ENCODE measurements around the gene ITGAD. TPM values are rescaled to one million over a fixed set of nuclear protein-coding genes. Genes with fewer than 3 reads are reported as not detected.

ITGAD gene
- total and polyA plus RNA-seq, 2 experiments from 2014 or later: not detected

DNA sequence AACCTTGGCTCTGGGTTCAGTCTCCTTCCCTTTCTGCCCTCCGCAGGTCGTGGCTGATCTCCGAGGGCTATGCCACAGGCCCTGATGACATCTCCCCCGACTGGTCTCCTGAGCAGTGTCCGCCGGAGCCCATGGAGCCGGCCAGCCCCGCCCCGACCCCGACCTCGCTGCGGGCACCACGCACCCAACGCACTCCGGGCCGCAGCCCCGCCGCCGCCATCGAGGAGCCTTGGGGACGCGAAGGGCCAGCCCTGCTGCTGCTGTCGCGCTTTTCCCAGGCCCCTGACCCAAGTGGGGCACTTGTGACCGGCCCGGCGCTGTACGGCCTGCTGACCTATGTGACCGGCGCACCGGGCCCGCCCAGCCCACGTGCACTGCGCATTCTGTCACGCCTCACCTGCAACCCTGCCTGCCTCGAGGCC lies 71.2 kb downstream of the ITGAD start:
- no peak for DNase-seq (ENCODE audit: low spot score)
- Histone ChIP-seq H3K36me3 (ENCODE audit: insufficient read depth) (no peaks in the 10 kb centered on the region; the same call in 1 of the 2 replicates), H2AFZ (no peak overlapping the region), H3K4me3 (no peak overlapping the region), H3K9me2 (ENCODE audit: insufficient read depth) (no peaks in the 10 kb centered on the region), H3K4me1 (ENCODE audit: insufficient read depth) (no peaks in the 10 kb centered on the region), H3K4me2 (no peak overlapping the region), H3K27me3 (ENCODE audit: insufficient read depth) (no peaks in the 10 kb centered on the region), H4K20me1 (replicated peaks; ENCODE audit: insufficient read depth) (no peaks in the 10 kb centered on the region; the same call in 1 of the 2 replicates), H3K79me2 (replicated peaks; ENCODE audit: insufficient read depth) (no peaks in the 10 kb centered on the region), H3K27ac (ENCODE audit: low read depth) (no peak overlapping the region), H3F3A (replicated peaks; ENCODE audit: low read depth) (peaks cover 4% of the 10 kb centered on the region; the same call in 1 of the 2 replicates)
- TF ChIP-seq ZNF114 (CRISPR knock-in tag; IDR thresholded peaks at IDR 0.05) (no peak), NANOG (IDR thresholded peaks at IDR 0.05; ENCODE audit: borderline replicate concordance) (no peak), POLR2AphosphoS5 (IDR thresholded peaks at IDR 0.05; ENCODE audit: low read depth) (no peak), STAT1 (IDR thresholded peaks at IDR 0.05; ENCODE audit: unreplicated experiment) (no peak), CREB1 (CRISPR knock-in tag; IDR thresholded peaks at IDR 0.05; ENCODE audit: low read depth) (no peak)
- TF ChIP-seq, protein P1, sequence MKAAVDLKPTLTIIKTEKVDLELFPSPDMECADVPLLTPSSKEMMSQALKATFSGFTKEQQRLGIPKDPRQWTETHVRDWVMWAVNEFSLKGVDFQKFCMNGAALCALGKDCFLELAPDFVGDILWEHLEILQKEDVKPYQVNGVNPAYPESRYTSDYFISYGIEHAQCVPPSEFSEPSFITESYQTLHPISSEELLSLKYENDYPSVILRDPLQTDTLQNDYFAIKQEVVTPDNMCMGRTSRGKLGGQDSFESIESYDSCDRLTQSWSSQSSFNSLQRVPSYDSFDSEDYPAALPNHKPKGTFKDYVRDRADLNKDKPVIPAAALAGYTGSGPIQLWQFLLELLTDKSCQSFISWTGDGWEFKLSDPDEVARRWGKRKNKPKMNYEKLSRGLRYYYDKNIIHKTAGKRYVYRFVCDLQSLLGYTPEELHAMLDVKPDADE (IDR thresholded peaks at IDR 0.05): no peak
- no peak overlapping the region for H3K27ac Mint-ChIP-seq
- peaks cover 29% of the 10 kb centered on the region for H3K36me3 Mint-ChIP-seq (ENCODE audit: low read depth)
- no peak overlapping the region for H3K4me3 Mint-ChIP-seq
- no peak for ATAC-seq
- H3K4me1 Mint-ChIP-seq: peaks cover 3% of the 10 kb centered on the region
- no peaks in the 10 kb centered on the region; the same call in 2 of the 3 replicates for H3K9me3 Mint-ChIP-seq
- peaks cover 2% of the 10 kb centered on the region for H3K27me3 Mint-ChIP-seq (ENCODE audit: insufficient read depth, low read depth, poor library complexity)

DNA sequence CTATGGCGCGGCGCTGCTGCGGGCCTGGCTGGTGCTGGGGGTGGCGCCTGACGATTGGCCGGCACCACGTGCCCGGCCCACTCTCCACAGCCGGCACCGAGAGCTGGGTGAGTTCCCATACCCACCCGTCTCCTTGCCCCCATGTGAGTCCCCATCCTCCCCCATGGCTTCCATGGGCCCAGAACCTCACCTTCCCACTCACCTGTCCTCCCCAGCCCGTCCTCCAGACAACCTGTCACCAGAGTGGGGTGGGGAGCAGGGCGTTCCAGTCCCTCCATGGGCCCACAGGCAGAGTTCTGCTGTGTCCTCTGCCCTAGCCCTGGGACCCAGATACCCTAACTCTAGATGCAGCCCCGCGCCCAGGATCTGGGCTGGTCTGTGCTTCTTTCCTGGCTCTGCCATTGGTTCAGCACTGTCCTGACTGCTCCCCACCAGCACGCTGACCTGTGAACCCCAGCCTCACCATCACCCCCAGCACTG lies 71.7 kb downstream of the ITGAD start:
- Mint-ChIP-seq H3K9me3 (no peaks in the 10 kb centered on the region; the same call in 2 of the 3 replicates), H3K27me3 (ENCODE audit: insufficient read depth, low read depth, poor library complexity) (peaks cover 2% of the 10 kb centered on the region), H3K27ac (no peak overlapping the region), H3K36me3 (ENCODE audit: low read depth) (peaks cover 29% of the 10 kb centered on the region), H3K4me1 (peaks cover 3% of the 10 kb centered on the region), H3K4me3 (no peak overlapping the region)
- Histone ChIP-seq H3K79me2 (replicated peaks; ENCODE audit: insufficient read depth) (no peaks in the 10 kb centered on the region), H2AFZ (no peak overlapping the region), H3K4me3 (no peak overlapping the region), H3K4me1 (ENCODE audit: insufficient read depth) (no peaks in the 10 kb centered on the region), H4K20me1 (replicated peaks; ENCODE audit: insufficient read depth) (no peaks in the 10 kb centered on the region; the same call in 1 of the 2 replicates), H3K4me2 (no peak overlapping the region), H3K36me3 (ENCODE audit: insufficient read depth) (no peaks in the 10 kb centered on the region; the same call in 1 of the 2 replicates), H3K27me3 (ENCODE audit: insufficient read depth) (no peaks in the 10 kb centered on the region), H3K27ac (ENCODE audit: low read depth) (no peak overlapping the region), H3K9me2 (ENCODE audit: insufficient read depth) (no peaks in the 10 kb centered on the region), H3F3A (replicated peaks; ENCODE audit: low read depth) (peaks cover 4% of the 10 kb centered on the region; the same call in 1 of the 2 replicates)
- ATAC-seq (no peak), DNase-seq (ENCODE audit: low spot score) (no peak)
- TF ChIP-seq, protein P2, sequence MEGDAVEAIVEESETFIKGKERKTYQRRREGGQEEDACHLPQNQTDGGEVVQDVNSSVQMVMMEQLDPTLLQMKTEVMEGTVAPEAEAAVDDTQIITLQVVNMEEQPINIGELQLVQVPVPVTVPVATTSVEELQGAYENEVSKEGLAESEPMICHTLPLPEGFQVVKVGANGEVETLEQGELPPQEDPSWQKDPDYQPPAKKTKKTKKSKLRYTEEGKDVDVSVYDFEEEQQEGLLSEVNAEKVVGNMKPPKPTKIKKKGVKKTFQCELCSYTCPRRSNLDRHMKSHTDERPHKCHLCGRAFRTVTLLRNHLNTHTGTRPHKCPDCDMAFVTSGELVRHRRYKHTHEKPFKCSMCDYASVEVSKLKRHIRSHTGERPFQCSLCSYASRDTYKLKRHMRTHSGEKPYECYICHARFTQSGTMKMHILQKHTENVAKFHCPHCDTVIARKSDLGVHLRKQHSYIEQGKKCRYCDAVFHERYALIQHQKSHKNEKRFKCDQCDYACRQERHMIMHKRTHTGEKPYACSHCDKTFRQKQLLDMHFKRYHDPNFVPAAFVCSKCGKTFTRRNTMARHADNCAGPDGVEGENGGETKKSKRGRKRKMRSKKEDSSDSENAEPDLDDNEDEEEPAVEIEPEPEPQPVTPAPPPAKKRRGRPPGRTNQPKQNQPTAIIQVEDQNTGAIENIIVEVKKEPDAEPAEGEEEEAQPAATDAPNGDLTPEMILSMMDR (conservative IDR thresholded peaks at IDR 0.05; ENCODE audit: low read depth in 2 of 2): no peak
- TF ChIP-seq POLR2AphosphoS5 (IDR thresholded peaks at IDR 0.05; ENCODE audit: low read depth) (no peak), ZNF331 (CRISPR knock-in tag; IDR thresholded peaks at IDR 0.05; ENCODE audit: low read depth) (no peak), NANOG (IDR thresholded peaks at IDR 0.05; ENCODE audit: borderline replicate concordance) (no peak), JUNB (IDR thresholded peaks at IDR 0.05; ENCODE audit: unreplicated experiment) (no peak), CREB1 (CRISPR knock-in tag; IDR thresholded peaks at IDR 0.05; ENCODE audit: low read depth) (no peak)
- TF ChIP-seq, protein P3, sequence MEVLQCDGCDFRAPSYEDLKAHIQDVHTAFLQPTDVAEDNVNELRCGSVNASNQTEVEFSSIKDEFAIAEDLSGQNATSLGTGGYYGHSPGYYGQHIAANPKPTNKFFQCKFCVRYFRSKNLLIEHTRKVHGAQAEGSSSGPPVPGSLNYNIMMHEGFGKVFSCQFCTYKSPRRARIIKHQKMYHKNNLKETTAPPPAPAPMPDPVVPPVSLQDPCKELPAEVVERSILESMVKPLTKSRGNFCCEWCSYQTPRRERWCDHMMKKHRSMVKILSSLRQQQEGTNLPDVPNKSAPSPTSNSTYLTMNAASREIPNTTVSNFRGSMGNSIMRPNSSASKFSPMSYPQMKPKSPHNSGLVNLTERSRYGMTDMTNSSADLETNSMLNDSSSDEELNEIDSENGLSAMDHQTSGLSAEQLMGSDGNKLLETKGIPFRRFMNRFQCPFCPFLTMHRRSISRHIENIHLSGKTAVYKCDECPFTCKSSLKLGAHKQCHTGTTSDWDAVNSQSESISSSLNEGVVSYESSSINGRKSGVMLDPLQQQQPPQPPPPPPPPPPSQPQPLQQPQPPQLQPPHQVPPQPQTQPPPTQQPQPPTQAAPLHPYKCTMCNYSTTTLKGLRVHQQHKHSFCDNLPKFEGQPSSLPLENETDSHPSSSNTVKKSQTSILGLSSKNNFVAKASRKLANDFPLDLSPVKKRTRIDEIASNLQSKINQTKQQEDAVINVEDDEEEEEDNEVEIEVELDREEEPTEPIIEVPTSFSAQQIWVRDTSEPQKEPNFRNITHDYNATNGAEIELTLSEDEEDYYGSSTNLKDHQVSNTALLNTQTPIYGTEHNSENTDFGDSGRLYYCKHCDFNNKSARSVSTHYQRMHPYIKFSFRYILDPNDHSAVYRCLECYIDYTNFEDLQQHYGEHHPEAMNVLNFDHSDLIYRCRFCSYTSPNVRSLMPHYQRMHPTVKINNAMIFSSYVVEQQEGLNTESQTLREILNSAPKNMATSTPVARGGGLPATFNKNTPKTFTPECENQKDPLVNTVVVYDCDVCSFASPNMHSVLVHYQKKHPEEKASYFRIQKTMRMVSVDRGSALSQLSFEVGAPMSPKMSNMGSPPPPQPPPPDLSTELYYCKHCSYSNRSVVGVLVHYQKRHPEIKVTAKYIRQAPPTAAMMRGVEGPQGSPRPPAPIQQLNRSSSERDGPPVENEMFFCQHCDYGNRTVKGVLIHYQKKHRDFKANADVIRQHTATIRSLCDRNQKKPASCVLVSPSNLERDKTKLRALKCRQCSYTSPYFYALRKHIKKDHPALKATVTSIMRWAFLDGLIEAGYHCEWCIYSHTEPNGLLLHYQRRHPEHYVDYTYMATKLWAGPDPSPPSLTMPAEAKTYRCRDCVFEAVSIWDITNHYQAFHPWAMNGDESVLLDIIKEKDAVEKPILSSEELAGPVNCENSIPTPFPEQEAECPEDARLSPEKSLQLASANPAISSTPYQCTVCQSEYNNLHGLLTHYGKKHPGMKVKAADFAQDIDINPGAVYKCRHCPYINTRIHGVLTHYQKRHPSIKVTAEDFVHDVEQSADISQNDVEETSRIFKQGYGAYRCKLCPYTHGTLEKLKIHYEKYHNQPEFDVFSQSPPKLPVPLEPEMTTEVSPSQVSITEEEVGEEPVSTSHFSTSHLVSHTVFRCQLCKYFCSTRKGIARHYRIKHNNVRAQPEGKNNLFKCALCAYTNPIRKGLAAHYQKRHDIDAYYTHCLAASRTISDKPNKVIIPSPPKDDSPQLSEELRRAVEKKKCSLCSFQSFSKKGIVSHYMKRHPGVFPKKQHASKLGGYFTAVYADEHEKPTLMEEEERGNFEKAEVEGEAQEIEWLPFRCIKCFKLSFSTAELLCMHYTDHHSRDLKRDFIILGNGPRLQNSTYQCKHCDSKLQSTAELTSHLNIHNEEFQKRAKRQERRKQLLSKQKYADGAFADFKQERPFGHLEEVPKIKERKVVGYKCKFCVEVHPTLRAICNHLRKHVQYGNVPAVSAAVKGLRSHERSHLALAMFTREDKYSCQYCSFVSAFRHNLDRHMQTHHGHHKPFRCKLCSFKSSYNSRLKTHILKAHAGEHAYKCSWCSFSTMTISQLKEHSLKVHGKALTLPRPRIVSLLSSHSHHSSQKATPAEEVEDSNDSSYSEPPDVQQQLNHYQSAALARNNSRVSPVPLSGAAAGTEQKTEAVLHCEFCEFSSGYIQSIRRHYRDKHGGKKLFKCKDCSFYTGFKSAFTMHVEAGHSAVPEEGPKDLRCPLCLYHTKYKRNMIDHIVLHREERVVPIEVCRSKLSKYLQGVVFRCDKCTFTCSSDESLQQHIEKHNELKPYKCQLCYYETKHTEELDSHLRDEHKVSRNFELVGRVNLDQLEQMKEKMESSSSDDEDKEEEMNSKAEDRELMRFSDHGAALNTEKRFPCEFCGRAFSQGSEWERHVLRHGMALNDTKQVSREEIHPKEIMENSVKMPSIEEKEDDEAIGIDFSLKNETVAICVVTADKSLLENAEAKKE (CRISPR knock-in tag; IDR thresholded peaks at IDR 0.05): no peak
- TF ChIP-seq, protein P1 (IDR thresholded peaks at IDR 0.05): no peak

All from GM23338 (cell line).